Dermis microvascular lymphatic vessel endothelial cell (primary cell): ENCODE results near the gene DDX49. TPM values are rescaled to one million over a fixed set of nuclear protein-coding genes. Genes with fewer than 3 reads are reported as not detected.

Experiments
- DNase-seq, 2 donors: peaks; one replicate each; pipeline versions ENCODE4 v3.0.0 to v3.0.0-alpha.2; 2010; ENCODE audit warnings: low read depth in 2 of 2
- total RNA-seq: library from RNA; depleted of rRNA; stranded (reverse); fragments of >200 nt; gene quantifications from 2 replicates; pipeline ENCODE4 v1.2.1, GENCODE V29; 2014

DDX49 gene
- total RNA-seq, 1 donor from 2014 or later = 42.7 TPM

- no peak for DNase-seq
Observed at GRCh38 chr19:18969931-18970659, 50.6 kb downstream of the DDX49 start.

GRCh38 chr19:18972301-18972811, 52.8 kb downstream of the DDX49 start:
- DNase-seq = peak; percentile 44 to 70

DNA sequence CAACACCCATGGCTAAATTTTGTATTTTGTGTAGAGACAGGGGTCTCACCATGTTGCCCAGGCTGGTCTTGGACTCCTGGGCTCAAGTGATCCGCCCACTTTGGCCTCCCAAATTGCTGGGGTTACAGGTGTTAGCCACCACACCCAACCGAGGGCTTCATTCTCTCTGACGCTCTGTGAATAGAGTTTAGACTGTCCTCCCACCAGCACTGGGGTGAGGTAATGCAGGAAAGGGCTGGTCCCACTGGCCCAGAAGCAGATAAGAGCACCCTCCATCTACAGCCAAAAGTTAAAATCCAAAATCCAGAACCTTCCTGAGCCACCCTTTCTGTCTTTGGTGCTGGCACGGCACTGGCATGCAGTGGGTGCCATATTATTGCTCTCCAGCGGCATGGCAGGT, 53.3 kb downstream of the DDX49 start:
- no peak for DNase-seq

GRCh38 chr19:18975011-18975410, 55.5 kb downstream of the DDX49 start:
- no peak for DNase-seq

- DNase-seq = no peak
Observed at GRCh38 chr19:18975869-18976268, 56.4 kb downstream of the DDX49 start.

Other genes with a start within 250 kb of the DDX49 start
- gene CRTC1, start 236.0 kb upstream of the DDX49 start, total RNA-seq = 0.64 and 1.1 TPM in 2 replicates
- not detected in 2 replicates for gene COMP, start 128.4 kb upstream of the DDX49 start, total RNA-seq
- gene UPF1, start 87.8 kb upstream of the DDX49 start, total RNA-seq = 40.2 and 58.9 TPM in 2 replicates
- 2.4 and 5.1 TPM in 2 replicates for gene CERS1, start 23.6 kb upstream of the DDX49 start, total RNA-seq
- gene COPE, start 328 bp upstream of the DDX49 start, total RNA-seq = 161 and 214 TPM in 2 replicates
- 96.2 and 232 TPM in 2 replicates for gene HOMER3, start 21.5 kb downstream of the DDX49 start, total RNA-seq
- 11.0 and 16.1 TPM in 2 replicates for gene SUGP2, start 113.8 kb downstream of the DDX49 start, total RNA-seq
- 41.0 and 53.7 TPM in 2 replicates for gene ARMC6, start 113.9 kb downstream of the DDX49 start, total RNA-seq
- 3.7 and 4.7 TPM in 2 replicates for gene SLC25A42, start 144.3 kb downstream of the DDX49 start, total RNA-seq
- gene TMEM161A, start 218.8 kb downstream of the DDX49 start, total RNA-seq = 11.3 and 20.5 TPM in 2 replicates